ENCODE data around the gene RABL2A. TPM values are rescaled to one million over a fixed set of nuclear protein-coding genes. Genes with fewer than 3 reads are reported as not detected.
"Not testable (repeated sequence)": the region's sequence is repeated elsewhere in the genome, so short reads cannot be mapped to it uniquely, and the experiment has no call there.

RABL2A gene
- total RNA-seq (2014; rRNA removed; shearing (Covaris generic)) = 5.2 and 7.5 TPM in 2 replicates

DNA sequence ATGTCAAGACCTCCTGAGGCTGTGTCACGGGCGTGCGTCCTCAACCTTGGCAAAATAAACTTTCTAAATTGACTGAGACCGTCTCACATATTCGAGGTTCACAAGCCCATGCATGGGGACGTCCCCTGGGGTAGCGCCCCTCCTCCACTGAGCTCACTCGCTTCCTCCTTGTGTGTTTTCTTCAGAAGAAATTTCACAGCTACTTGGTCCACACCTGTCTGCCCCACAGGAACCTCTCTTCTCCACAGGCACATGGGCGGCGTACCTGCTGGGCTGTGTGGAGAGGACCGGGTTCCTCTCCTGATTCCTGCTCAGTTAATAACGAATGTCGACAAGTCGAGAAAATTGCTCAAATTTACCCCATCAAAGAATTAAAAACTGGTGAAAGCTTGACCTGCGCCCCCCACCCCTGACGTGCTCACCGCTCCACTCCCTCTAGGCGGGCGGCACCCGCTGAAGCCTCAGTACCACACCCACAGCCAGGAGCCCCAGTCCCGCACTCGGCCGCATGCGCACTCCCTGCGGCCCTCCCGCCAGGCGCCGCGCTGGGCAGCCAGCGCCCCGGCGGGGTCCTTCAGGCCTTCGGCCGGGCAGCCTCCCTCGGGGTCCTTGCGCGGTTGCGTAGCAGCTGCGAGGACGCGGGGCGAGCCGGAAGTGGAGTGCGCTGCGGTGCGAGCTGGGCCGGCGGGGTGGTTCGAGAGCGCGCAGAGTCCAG, at the start of gene RABL2A:
Gene RABL2A, plus strand, starts transcription at position 651 of the 715 bp plus-strand sequence. CDS start 1,341 bp downstream, outside the sequence.
- H3K36me3 ChIP-seq; H3K27me3 ChIP-seq; H3K4me1 ChIP-seq; H3K27ac ChIP-seq; H3K9me3 ChIP-seq (replicated peaks): not testable (repeated sequence)
- peak; percentile 78 to 79 for DNase-seq
- H3K4me3 ChIP-seq = peak within 1 kb of the TSS; percentile 44

DNA sequence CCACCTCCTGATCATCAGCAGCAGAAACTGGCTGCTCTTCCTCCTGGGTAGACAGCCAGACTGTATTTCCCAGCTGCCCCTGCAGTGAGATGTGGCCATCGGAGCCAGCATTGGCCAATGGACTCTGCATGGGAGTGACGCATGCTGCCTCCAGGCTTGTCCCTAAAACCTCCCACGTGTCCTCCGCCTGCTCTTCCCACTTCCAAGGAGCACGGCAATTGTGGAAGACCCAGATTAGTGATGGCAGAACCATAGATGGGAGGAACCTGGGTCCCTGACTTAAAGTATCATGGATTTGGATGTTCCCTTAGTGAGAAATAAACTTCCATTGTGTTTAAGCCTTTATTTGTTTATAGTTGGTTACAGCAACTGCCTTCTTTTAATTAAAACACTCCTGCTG, 48.6 kb upstream of the RABL2A start:
- H3K27ac ChIP-seq; H3K4me3 ChIP-seq; H3K27me3 ChIP-seq; H3K4me1 ChIP-seq; H3K36me3 ChIP-seq; H3K9me3 ChIP-seq (replicated peaks): not testable (repeated sequence)
- peak in 1 of 2 experiments; percentile 44 for DNase-seq

DNA sequence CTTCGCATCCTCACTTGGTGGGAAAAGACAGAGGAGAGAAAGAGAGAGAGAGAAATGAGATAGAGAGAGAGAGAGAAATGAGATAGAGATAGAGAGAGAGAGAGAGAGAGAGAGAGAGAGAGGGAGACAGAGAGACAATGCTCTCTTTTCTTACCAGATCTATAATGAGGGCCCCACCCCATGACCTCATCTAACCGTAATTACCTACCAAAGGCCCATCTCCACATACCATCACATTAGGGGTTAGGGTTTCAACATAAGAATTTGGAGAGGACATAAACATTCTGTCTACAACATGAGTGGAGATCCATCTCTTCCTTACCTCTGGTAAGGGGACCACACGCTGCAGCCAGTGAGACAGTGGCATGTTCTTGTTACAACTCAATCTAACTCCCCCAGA, 44.6 kb upstream of the RABL2A start:
- H3K9me3 ChIP-seq (replicated peaks); H3K36me3 ChIP-seq; H3K4me1 ChIP-seq; H3K27me3 ChIP-seq: not testable (repeated sequence)
- H3K27ac ChIP-seq = peak overlapping the region; percentile 87
- peak; percentile 43 to 57 for DNase-seq
- H3K4me3 ChIP-seq = peak overlapping the region; percentile 100

DNA sequence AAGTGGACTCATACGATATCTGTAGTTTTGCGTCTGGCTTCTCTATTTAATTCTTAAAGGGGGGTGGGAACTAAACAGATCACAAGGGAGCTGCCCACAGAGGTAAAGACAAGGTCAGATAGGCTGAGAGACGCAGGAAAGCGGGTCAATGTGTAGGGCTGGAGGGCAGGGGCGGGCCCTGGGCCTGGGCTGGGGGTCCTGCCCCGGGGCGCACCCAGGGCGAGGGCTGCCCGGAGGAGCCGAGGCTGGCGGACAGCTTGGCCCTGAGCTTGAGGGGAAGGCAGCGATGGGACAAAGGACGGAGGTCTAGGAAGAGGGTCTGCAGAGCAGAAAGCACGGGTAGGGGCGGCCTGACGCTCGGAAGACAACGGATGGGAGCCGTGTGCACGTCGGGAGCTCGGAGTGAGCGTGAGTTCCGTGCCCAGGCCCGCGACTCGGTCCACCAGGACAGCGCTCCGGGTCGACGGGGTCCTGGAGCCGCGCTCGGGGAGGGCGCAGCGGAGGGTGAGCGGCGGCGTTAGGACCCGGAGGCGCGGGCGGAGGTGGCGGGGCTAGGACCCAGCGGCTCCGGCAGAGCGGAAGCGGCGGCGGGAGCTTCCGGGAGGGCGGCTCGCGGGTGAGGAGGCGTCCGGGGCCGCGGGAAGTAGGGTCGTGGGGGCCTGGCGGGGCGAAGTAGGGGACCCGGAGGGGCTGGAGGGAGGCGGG, 43.4 kb upstream of the RABL2A start:
- H3K27ac ChIP-seq = peak overlapping the region; percentile 87
- H3K4me1 ChIP-seq; H3K36me3 ChIP-seq; H3K9me3 ChIP-seq (replicated peaks); H3K27me3 ChIP-seq: not testable (repeated sequence)
- DNase-seq = peak; percentile 89 to 90
- peak overlapping the region; percentile 100 for H3K4me3 ChIP-seq

DNA sequence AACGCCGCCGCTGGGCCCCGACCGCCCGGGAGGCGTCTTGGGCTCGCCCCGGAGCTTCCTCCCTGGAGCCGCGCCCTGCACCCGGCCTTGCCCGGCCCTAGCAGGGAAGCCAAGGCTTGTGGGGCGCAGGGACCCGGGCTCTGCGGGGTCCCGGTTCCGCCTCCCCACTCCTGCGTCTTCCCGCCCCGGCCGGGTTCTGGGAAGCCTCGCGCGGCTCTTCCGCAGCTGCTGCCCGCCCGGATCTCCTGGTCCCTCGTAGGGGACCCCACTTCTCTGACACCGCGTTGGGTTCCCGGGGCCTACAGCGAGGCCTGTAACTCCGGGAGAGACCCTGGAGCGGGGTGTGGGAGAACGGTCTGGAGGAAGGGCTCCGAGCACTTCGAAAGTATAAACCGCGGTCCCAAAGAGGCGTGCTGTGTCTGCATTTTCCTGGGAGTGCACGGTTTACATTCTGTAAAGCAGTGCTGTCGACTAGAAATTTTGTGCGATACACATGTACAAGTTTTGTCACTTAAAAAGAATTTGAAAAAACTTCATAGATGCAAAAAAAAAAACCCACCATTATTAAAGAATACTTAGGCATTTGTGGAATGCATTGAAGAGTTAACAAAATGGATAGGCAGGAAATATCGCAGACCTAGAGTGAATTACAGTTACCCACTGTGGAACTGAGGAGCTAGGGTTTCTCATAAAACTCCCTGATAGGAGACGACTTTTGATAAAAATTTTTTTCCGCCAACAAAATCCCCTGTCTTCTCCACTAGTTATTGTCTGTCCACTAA, 42.6 kb upstream of the RABL2A start:
- peak overlapping the region; percentile 100 for H3K4me3 ChIP-seq
- not testable (repeated sequence) for H3K36me3 ChIP-seq; H3K27me3 ChIP-seq; H3K9me3 ChIP-seq (replicated peaks); H3K4me1 ChIP-seq
- peak overlapping the region; percentile 87; the same call in 1 of the 2 replicates for H3K27ac ChIP-seq
- DNase-seq = peak in 1 of 2 experiments; percentile 26

DNA sequence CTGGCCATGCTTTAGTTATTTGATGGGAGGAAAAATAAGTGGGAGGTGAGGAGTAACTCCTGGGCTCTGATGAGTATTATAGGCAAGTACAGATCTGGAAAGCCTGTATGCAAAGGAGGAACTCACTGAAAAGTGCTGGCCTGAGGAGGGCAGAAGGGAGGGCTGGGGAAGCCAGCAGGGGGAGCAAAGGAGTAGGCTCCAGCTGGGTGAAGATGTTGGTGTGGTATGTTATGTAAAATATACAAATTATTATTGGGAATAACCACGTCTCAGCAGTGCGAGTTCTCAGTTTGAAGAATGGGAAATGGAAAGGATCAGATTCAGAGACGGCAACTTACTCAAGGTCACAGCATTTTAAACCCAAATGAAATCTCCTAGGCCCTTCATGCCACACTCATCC, 39.9 kb upstream of the RABL2A start:
- H3K27ac ChIP-seq = not testable (repeated sequence)

DNA sequence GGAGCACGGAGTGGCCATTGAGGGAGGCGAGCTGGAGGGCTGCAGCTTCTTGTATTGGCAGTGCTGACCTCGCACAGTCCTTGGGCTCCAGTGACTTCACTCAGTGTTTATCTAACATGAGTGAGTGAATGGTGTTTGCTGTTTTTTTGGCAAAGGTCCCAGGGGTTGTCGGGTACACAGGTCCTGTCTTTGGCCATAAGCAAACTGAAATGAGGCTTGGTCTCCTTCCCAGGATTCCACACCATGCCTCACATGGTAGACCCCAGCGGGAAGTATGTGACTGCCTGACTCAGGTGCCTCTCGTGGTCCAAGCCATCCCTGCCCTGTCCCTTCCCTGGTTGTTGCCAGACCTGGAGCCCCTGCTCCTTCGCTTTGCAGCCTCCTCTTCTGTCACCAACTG, 37.5 kb upstream of the RABL2A start:
- not testable (repeated sequence) for H3K27ac ChIP-seq; H3K27me3 ChIP-seq; DNase-seq; H3K4me1 ChIP-seq; H3K9me3 ChIP-seq (replicated peaks); H3K36me3 ChIP-seq; H3K4me3 ChIP-seq

More for the DNA sequence above, 39.9 kb upstream of the RABL2A start:
- H3K27me3 ChIP-seq; H3K9me3 ChIP-seq (replicated peaks); H3K4me3 ChIP-seq; H3K4me1 ChIP-seq; H3K36me3 ChIP-seq: not testable (repeated sequence)
- DNase-seq = peak; percentile 43 to 56

DNA sequence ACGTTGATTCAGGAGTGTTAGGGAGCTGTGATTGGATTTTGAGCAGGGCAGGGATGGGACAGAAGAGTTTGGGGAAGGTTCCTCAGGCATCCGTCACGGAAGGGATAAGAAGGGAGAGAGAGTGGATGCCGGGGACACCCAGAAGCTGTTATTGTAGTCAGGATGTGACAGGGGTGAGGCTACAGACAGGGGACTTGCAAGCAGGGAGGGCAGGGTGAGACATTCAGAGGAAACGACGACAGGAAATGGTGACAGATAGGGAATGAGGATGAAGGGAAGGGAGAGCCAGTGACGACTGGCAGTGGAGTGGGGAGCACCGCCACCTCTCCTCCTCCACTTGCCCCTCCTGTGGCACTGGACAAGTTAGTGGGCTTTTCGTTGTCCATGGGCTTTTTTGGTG, 35.1 kb upstream of the RABL2A start:
- not testable (repeated sequence) for H3K36me3 ChIP-seq; H3K9me3 ChIP-seq (replicated peaks); H3K4me1 ChIP-seq; H3K4me3 ChIP-seq; H3K27ac ChIP-seq; H3K27me3 ChIP-seq; DNase-seq

DNA sequence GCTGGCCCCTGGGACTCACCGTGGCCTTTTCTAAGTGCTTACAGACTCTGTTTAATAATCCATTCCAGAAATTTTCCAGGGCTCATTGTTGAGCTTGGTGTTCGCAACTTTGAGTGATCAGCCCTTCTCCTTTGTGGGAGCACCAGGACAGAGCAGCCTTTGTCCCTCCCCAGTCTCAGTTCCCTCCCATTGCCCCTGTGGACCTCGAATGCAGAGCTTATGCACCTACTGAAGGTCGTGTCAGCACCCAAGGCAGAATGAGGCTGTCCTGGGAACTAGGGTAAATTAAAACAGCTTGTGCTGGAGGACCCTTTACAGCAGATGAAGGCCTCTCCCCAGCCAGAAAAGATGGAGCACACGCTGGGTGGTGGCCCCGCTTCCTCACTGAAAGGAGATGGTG, 33.8 kb upstream of the RABL2A start:
- H3K4me3 ChIP-seq; H3K4me1 ChIP-seq; H3K36me3 ChIP-seq; DNase-seq; H3K9me3 ChIP-seq (replicated peaks); H3K27ac ChIP-seq; H3K27me3 ChIP-seq: not testable (repeated sequence)

DNA sequence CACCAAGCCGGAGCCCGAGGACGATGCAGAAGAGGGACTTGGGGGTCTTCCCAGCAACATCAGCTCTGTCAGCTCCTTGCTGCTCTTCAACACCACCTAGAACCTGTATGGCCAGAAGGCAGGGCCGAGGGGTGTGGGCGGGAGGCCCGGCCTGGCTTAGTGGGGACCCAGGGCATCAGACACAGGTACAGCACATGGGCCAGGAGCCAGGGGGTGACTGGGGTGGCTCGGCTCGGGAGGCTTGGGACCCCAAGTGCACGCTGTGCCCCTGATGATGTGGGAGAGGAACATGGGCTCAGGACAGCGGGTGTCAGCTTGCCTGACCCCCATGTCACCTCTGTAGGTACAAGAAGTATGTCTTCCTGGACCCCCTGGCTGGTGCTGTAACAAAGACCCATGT, 31.3 kb upstream of the RABL2A start:
- H3K9me3 ChIP-seq (replicated peaks); DNase-seq; H3K4me1 ChIP-seq; H3K36me3 ChIP-seq; H3K27ac ChIP-seq; H3K27me3 ChIP-seq; H3K4me3 ChIP-seq: not testable (repeated sequence)

DNA sequence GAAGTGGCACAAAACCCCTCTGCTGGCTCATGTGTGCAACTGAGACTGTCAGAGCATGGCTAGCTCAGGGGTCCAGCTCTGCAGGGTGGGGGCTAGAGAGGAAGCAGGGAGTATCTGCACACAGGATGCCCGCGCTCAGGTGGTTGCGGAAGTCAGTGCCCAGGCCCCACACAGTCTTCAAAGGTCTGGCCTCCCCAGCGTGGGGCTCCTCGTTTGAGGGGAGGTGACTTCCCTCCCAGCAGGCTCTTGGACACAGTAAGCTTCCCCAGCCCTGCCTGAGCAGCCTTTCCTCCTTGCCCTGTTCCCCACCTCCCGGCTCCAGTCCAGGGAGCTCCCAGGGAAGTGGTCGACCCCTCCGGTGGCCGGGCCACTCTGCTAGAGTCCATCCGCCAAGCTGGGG, 29.9 kb upstream of the RABL2A start:
- not testable (repeated sequence) for H3K27ac ChIP-seq; H3K4me1 ChIP-seq; H3K27me3 ChIP-seq; H3K36me3 ChIP-seq; H3K4me3 ChIP-seq; DNase-seq; H3K9me3 ChIP-seq (replicated peaks)

DNA sequence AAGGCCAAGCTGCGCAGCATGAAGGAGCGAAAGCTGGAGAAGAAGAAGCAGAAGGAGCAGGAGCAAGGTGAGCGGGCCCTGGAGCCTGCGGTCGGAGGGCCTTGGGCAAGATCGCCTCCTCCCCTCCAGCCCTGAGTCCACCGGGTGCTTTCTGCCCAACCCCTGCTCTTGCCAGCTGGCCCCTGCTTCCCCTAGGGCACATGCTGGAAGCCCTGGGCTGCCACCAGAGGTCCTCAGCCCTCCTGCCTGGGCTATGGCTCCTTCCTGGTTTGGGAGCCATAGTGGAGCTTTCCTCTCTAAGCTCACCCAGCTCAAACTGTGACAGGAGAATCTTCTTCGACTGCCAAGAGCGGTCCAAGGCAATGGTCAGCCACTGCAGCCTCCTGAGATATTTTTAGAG, 29.5 kb upstream of the RABL2A start:
- H3K36me3 ChIP-seq; H3K9me3 ChIP-seq (replicated peaks); H3K27me3 ChIP-seq; H3K27ac ChIP-seq; H3K4me3 ChIP-seq; H3K4me1 ChIP-seq; DNase-seq: not testable (repeated sequence)

DNA sequence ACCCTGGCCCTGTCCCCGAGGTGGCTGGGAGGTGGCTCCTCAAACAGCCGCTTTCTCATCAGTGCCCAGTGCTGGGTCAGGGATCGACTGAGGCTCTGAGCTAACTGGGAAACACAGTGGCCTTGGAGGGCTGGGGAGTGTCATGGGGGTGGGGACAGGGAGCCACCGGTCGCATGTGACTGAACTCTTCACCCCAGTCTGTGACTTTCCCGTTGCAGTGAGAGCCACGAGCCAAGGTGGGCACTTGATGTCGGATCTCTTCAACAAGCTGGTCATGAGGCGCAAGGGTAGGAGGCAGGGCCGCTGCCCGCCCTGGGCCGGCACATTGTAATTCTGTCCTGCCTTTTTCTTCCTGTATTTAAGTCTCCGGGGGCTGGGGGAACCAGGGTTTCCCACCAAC, 28.9 kb upstream of the RABL2A start:
- H3K27ac ChIP-seq; H3K36me3 ChIP-seq; DNase-seq; H3K9me3 ChIP-seq (replicated peaks); H3K4me3 ChIP-seq; H3K27me3 ChIP-seq; H3K4me1 ChIP-seq: not testable (repeated sequence)

DNA sequence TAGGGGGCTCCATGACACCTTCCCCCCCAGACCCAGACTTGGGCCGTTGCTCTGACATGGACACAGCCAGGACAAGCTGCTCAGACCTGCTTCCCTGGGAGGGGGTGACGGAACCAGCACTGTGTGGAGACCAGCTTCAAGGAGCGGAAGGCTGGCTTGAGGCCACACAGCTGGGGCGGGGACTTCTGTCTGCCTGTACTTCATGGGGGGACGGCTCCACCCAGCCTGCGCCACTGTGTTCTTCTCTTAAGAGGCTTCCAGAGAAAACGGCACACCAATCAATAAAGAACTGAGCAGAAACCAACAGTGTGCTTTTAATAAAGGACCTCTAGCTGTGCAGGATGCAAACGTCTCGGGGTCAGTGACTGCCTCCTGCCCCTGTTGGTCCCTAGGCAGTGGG, 28.3 kb upstream of the RABL2A start:
- H3K9me3 ChIP-seq (replicated peaks); H3K4me3 ChIP-seq; H3K27me3 ChIP-seq; H3K36me3 ChIP-seq; DNase-seq; H3K4me1 ChIP-seq; H3K27ac ChIP-seq: not testable (repeated sequence)

DNA sequence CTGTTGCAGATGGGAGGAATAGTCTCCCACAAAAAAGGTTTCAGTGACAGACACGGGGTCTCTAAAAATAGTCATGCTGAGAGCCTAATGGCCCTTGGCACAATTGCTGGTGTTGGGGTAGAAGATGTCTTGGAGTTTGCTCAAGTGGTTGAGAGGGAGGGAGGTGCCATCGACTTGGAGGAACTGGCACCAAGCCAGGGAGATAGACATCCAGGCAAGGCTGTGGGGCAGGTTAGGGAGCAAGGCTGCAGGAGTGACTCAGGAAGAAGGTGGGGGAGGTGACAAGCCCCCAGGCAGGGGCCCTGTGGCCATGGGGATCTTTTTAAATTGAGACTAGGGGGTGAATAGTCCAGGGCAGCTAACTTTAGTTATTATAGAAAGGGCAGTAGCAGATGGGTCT, 27.9 kb upstream of the RABL2A start:
- H3K36me3 ChIP-seq; H3K9me3 ChIP-seq (replicated peaks); H3K27me3 ChIP-seq; H3K27ac ChIP-seq; DNase-seq; H3K4me3 ChIP-seq; H3K4me1 ChIP-seq: not testable (repeated sequence)

Measured in SJCRH30 (cell line).